Duodenal mucosa (tissue), 2 donors: Measurements from ENCODE around the gene STX17.
A peak's percentile ranks its signal among the peaks of the same experiment; 100 is the strongest.
"Not testable (repeated sequence)": the region's sequence is repeated elsewhere in the genome, so short reads cannot be mapped to it uniquely, and the experiment has no call there.

ENCODE experiments used
- H3K27ac ChIP-seq: one replicate; pipeline ENCODE4 v1.7.0; 2013; ENCODE audit warnings: low read depth, low read length
- H3K27me3 ChIP-seq, 2 donors: one replicate each; pipeline ENCODE4 v1.7.0; 2013; ENCODE audit warnings: low read length in 2 of 2, control low read depth in 1 of 2; ENCODE audit not compliant: insufficient read depth in 2 of 2, control insufficient read depth in 1 of 2
- H3K36me3 ChIP-seq, 2 donors: one replicate each; pipeline ENCODE4 v1.7.0; 2013; ENCODE audit warnings: low read length in 2 of 2, control low read depth in 1 of 2; ENCODE audit not compliant: insufficient read depth in 2 of 2, control insufficient read depth in 1 of 2
- H3K4me1 ChIP-seq, 2 donors: one replicate each; pipeline ENCODE4 v1.7.0; 2013; ENCODE audit warnings: low read length in 2 of 2, control low read depth in 1 of 2; ENCODE audit not compliant: insufficient read depth in 2 of 2, control insufficient read depth in 1 of 2
- H3K4me3 ChIP-seq, 2 donors: one replicate each; pipeline ENCODE4 v1.7.0; 2013; ENCODE audit warnings: low read length in 2 of 2, low read depth in 1 of 2
- H3K9ac ChIP-seq, 2 donors: one replicate each; pipeline ENCODE4 v1.7.0; 2013; ENCODE audit warnings: low read length in 2 of 2, low read depth in 1 of 2
- H3K9me3 ChIP-seq, 2 donors: one replicate each; pipeline ENCODE4 v1.7.0; 2013; ENCODE audit warnings: low read length in 2 of 2, control low read depth in 1 of 2; ENCODE audit not compliant: control insufficient read depth in 1 of 2

The STX17 gene

GRCh38 chr9:99906403-99907207 is at the start of gene STX17:
STX17 (plus strand) TSS chr9:99906654; CDS start chr9:99915240, 8,586 bp downstream.
- H3K4me1 ChIP-seq: peaks cover 10 to 19% of the 10 kb centered on the region in 2 donors
- H3K27me3 ChIP-seq: no peaks in the 10 kb centered on the region
- no peaks in the 10 kb centered on the region for H3K36me3 ChIP-seq
- peak within 1 kb of the TSS; percentile 87 to 94 for H3K9ac ChIP-seq
- H3K27ac ChIP-seq: peak within 1 kb of the TSS; percentile 90
- peak within 1 kb of the TSS; percentile 95 to 98 for H3K4me3 ChIP-seq
- no peaks in the 10 kb centered on the region for H3K9me3 ChIP-seq

- H3K36me3 ChIP-seq, H3K27ac ChIP-seq, H3K9ac ChIP-seq, H3K4me1 ChIP-seq, H3K9me3 ChIP-seq, H3K4me3 ChIP-seq, H3K27me3 ChIP-seq: not testable (repeated sequence)
Measured at GRCh38 chr9:99857576-99857975, 48.9 kb upstream of the STX17 start.

GRCh38 chr9:99858087-99858486 is 48.4 kb upstream of the STX17 start:
- no peaks in the 10 kb centered on the region for H3K36me3 ChIP-seq
- no peaks in the 10 kb centered on the region for H3K4me1 ChIP-seq
- H3K27ac ChIP-seq: no peak overlapping the region
- no peaks in the 10 kb centered on the region for H3K9me3 ChIP-seq
- H3K4me3 ChIP-seq: no peak overlapping the region
- no peak overlapping the region for H3K9ac ChIP-seq
- no peaks in the 10 kb centered on the region for H3K27me3 ChIP-seq

GRCh38 chr9:99859243-99859980 is 47.0 kb upstream of the STX17 start:
- Histone ChIP-seq H3K9me3 (no peaks in the 10 kb centered on the region), H3K4me3 (no peak overlapping the region), H3K27me3 (no peaks in the 10 kb centered on the region), H3K4me1 (no peaks in the 10 kb centered on the region), H3K36me3 (no peaks in the 10 kb centered on the region), H3K27ac (no peak overlapping the region), H3K9ac (no peak overlapping the region)

- H3K4me1 ChIP-seq: no peaks in the 10 kb centered on the region
- no peak overlapping the region for H3K4me3 ChIP-seq
- H3K27me3 ChIP-seq: no peaks in the 10 kb centered on the region
- no peak overlapping the region for H3K9ac ChIP-seq
- H3K36me3 ChIP-seq: no peaks in the 10 kb centered on the region
- H3K9me3 ChIP-seq: no peaks in the 10 kb centered on the region
- no peak overlapping the region for H3K27ac ChIP-seq
Measured at GRCh38 chr9:99860266-99860665, 46.2 kb upstream of the STX17 start.

GRCh38 chr9:99863955-99864354 is 42.5 kb upstream of the STX17 start:
- no peak overlapping the region for H3K9ac ChIP-seq
- H3K4me1 ChIP-seq: no peaks in the 10 kb centered on the region
- no peaks in the 10 kb centered on the region for H3K36me3 ChIP-seq
- H3K27ac ChIP-seq: no peak overlapping the region
- no peaks in the 10 kb centered on the region for H3K27me3 ChIP-seq
- H3K9me3 ChIP-seq: no peaks in the 10 kb centered on the region
- no peak overlapping the region for H3K4me3 ChIP-seq

GRCh38 chr9:99866398-99866797 is 40.1 kb upstream of the STX17 start:
- H3K4me1 ChIP-seq: no peaks in the 10 kb centered on the region
- H3K9ac ChIP-seq: no peak overlapping the region
- no peak overlapping the region for H3K27ac ChIP-seq
- no peak overlapping the region for H3K4me3 ChIP-seq
- H3K27me3 ChIP-seq: no peaks in the 10 kb centered on the region
- H3K36me3 ChIP-seq: no peaks in the 10 kb centered on the region
- H3K9me3 ChIP-seq: no peaks in the 10 kb centered on the region

GRCh38 chr9:99867536-99867935 is 38.9 kb upstream of the STX17 start:
- Histone ChIP-seq H3K4me3 (no peak overlapping the region), H3K27me3 (no peaks in the 10 kb centered on the region), H3K9ac (no peak overlapping the region), H3K27ac (no peak overlapping the region), H3K36me3 (no peaks in the 10 kb centered on the region), H3K4me1 (no peaks in the 10 kb centered on the region), H3K9me3 (no peaks in the 10 kb centered on the region)

- Histone ChIP-seq H3K9ac (no peak overlapping the region), H3K36me3 (no peaks in the 10 kb centered on the region), H3K4me3 (no peak overlapping the region), H3K4me1 (no peaks in the 10 kb centered on the region), H3K27ac (no peak overlapping the region), H3K9me3 (no peaks in the 10 kb centered on the region), H3K27me3 (no peaks in the 10 kb centered on the region)
Measured at GRCh38 chr9:99867968-99868367, 38.5 kb upstream of the STX17 start.

GRCh38 chr9:99868845-99869244 is 37.6 kb upstream of the STX17 start:
- H3K4me1 ChIP-seq: no peaks in the 10 kb centered on the region
- no peak overlapping the region for H3K27ac ChIP-seq
- no peaks in the 10 kb centered on the region for H3K9me3 ChIP-seq
- H3K36me3 ChIP-seq: no peaks in the 10 kb centered on the region
- no peaks in the 10 kb centered on the region for H3K27me3 ChIP-seq
- no peak overlapping the region for H3K4me3 ChIP-seq
- no peak overlapping the region for H3K9ac ChIP-seq
